Ovary (tissue), 3 donors: Measurements from ENCODE around the gene FRZB.

Experiments
- EP300 ChIP-seq: sonication (generic); formaldehyde crosslinking; IDR thresholded peaks from one replicate; pipeline ENCODE4 v1.6.1; 2017; ENCODE audit warnings: antibody characterized with exemption
- POLR2A ChIP-seq: fragments of 450-650 bp; IDR thresholded peaks from one replicate; pipeline ENCODE4 v1.6.1; 2017; ENCODE audit warnings: antibody characterized with exemption, mild to moderate bottlenecking, moderate library complexity
- TF ChIP-seq, protein P1 (sequence below), 3 donors: fragments of 450-650 bp in 2 of 3; fragments of 200-600 bp in 1 of 3; IDR thresholded peaks; one replicate each; pipeline versions ENCODE4 v1.5.1 to v1.8.0; 2016 to 2022; ENCODE audit warnings: antibody characterized with exemption in 3 of 3, mild to moderate bottlenecking in 1 of 3
- donor health status: DM: no; HTN: no; CAD: no.

DNA sequence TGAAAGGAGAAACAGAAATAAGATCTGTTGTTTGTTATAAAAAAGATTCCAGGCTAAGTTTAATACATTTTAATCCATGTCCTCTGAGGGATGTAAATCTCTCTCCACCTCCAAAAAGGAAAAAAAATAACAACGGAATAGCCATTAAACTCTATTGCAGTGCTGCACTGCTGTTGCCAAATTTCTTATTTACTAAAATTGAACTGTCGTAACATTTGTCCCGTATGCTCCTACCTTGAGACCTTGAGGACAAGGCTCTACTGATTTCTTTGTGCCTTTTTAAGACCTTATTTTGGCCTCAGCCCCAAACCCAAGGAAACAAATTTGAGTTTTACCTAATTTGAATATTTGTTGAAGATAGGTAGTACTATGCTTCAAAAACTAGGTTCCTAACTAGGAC, 56.4 kb downstream of the FRZB start:
- TF ChIP-seq, protein P1, sequence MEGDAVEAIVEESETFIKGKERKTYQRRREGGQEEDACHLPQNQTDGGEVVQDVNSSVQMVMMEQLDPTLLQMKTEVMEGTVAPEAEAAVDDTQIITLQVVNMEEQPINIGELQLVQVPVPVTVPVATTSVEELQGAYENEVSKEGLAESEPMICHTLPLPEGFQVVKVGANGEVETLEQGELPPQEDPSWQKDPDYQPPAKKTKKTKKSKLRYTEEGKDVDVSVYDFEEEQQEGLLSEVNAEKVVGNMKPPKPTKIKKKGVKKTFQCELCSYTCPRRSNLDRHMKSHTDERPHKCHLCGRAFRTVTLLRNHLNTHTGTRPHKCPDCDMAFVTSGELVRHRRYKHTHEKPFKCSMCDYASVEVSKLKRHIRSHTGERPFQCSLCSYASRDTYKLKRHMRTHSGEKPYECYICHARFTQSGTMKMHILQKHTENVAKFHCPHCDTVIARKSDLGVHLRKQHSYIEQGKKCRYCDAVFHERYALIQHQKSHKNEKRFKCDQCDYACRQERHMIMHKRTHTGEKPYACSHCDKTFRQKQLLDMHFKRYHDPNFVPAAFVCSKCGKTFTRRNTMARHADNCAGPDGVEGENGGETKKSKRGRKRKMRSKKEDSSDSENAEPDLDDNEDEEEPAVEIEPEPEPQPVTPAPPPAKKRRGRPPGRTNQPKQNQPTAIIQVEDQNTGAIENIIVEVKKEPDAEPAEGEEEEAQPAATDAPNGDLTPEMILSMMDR (IDR thresholded peaks at IDR 0.05) = no peak
- TF ChIP-seq EP300 (no peak), POLR2A (no peak)
